Measurements from ENCODE around the gene MYMK.

MYMK gene

DNA sequence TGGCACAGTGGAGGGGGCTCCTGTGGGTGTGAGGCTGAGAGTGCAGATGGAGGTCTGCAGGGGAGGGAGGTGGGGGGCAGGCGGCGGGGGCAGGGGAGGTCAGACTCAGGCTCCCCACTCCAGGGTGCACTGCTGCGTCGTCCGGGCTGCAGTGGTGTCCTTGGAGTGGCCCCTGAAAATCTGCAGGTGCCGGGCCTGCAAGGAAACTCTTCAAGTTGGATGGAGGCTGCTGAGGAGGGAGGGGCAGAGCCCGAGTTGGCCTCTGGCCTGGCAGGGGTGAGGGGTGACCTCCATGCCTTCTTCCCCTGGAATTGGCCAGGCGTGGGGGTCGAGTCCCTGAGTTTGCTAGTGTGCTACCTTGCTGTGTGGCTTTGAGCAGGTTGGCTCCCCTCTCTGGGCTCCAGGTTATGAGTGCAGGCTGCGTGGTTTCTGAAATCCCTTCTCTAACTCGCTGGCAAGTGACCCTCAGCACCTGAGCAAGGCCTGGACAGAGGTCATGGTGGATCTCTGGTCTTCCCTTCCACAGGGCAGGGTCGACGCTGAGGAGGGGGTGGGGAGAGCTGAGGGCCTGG lies 10.6 kb upstream of the MYMK start:
- no peak for DNase-seq (ENCODE audit: low read depth)

GRCh38 chr9:133534346-133535291 lies 9.9 kb upstream of the MYMK start, which contains the start of gene ADAMTSL2:
Gene ADAMTSL2 (plus strand): TSS chr9:133534704. CDS start chr9:133536713, 2,009 bp downstream.
- DNase-seq (ENCODE audit: low read depth): peak; percentile 28

- no peak for DNase-seq (ENCODE audit: low read depth)
These were observed 9.1 kb upstream of the MYMK start for GRCh38 chr9:133533857-133534256.

GRCh38 chr9:133532937-133533668 lies 8.3 kb upstream of the MYMK start:
- no peak for DNase-seq (ENCODE audit: low read depth)

- DNase-seq (ENCODE audit: low read depth): no peak
These were observed 6.5 kb upstream of the MYMK start for GRCh38 chr9:133531293-133531692.

- DNase-seq (ENCODE audit: low read depth): no peak
These were observed 5.1 kb upstream of the MYMK start for GRCh38 chr9:133529874-133530273.

DNA sequence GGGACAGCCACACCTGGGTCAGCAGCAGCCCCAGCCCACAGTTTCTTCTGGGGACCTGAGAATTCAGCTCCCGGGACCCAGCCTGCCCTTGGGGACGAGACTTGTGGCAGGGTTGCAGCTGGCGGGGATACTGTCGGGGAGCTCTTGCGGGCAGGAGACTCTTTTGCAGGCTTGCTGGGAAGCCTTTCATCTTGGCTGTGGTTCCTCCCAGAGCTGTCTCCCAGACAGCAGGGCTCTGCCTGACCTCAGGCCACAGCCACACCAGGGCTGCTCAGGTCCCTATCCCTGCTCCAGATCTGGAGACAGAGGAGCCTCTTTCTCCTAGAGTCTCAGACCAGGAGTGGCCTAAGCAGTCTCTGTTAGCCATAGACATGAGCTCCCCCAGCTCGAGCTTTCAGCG lies 4.7 kb upstream of the MYMK start:
- DNase-seq (ENCODE audit: low read depth): no peak

- DNase-seq (ENCODE audit: low read depth): no peak
These were observed 4.1 kb upstream of the MYMK start for GRCh38 chr9:133528876-133529241.

DNA sequence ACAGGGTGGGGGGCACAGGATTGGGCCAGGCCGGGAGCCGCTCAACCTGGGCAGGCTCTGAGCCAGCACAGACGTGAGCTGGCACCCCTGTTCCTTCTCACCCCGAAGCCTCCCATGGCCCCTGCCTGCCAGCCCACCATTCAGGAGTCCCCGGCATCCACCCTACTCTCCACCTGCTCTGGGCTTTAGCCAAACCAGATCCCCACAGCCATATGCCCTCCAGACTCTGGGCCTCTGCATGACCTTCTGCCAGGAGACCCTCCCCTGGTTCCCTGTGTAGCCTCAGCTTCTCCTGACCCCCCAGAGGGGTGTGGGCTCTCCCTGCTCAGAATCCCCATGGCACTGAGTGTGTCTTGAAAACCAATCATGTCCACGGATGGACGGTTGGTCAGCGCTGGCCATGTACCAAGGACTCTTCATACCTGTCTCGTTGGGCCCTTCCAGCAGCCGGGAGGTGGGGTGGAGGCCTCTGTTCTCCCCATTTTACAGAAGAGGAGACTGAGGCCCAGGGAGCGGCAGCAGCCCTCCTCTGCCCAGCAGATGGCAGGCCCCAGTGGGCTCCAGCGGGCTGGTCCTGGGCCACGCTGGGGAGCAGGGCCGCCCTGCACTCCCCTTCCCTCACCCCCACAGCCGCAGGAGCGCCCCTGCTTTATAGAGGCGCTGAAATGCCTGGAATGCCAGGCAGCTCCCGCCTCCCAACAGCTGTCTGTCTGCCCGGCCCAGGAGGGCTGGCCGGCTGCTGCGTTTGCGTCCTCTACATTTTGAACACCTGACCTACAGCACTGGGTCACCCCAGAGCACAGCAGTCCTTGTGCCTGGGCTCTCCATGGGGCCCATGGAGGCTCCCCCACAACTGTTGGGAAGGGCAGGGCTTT lies 3.5 kb upstream of the MYMK start:
- no peak for DNase-seq (ENCODE audit: low read depth)

GRCh38 chr9:133527444-133527920 lies 2.7 kb upstream of the MYMK start:
- no peak for DNase-seq (ENCODE audit: low read depth)

GRCh38 chr9:133526721-133527321 lies 2.1 kb upstream of the MYMK start:
- DNase-seq (ENCODE audit: low read depth): no peak

DNA sequence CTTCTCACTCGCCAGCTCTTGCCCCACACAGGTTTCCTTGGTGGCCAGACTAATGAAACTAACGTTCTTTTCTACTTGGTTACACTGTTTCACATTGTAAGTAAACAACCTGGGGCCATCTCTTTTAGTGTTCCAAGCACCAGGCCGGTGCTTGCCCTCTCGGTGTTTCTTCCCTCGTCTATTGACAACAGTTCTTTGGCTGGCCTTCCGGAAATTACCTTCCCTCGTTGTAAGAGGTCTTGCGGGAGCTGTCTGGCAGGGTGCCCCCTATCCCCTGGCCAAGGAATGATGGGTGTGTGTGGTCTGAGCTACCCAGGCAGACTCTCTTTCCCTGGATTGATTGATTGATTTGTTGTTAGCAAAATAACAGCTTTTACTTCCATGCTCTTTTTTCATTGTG lies 918 bp upstream of the MYMK start:
- no peak for DNase-seq (ENCODE audit: low read depth)

- DNase-seq (ENCODE audit: low read depth): no peak
These were observed 613 bp downstream of the MYMK start for GRCh38 chr9:133524146-133524545.

GRCh38 chr9:133523106-133523505 lies 1.7 kb downstream of the MYMK start:
- no peak for DNase-seq (ENCODE audit: low read depth)

DNA sequence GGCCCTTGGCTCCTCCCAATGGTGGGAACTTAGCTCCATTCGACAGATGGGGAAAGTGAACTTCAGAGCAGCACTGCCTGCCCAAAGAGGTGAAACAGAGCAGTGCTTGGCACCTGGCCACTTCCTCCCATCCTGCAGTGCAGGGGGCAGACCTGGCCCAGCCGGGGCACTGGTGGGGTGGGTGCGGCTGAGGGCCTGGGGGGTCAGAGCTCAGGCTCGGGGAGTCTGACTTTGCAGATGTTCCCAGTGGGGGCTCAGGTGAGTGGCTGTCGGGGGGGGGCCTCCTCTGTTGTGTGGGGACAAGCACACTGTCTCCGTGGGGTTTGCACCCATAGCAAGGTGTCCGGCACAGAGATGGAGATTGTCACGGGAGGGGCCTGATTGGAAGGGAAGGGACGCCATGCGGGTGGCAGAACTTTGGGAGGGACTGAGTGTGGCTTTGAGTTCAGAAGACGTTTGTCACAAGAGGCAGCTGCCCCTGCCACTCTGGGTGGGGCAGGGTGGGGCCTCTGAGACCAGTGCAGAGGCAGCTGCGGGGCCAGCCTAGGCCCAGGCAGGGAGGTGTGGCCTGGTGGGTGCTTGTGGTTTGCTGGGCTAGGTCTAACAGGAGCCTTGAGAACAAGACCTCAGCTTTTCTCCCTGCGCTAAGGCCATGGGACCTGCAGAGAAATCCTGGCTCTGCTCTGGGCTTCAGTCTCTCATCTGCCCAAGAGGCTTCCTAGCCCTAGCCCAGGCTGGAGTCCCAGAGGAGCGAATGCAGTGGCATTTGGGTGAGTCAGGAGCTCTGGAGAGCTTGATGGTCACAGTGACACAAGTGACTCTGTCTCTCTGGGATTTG lies 2.5 kb downstream of the MYMK start:
- DNase-seq (ENCODE audit: low read depth): no peak

GRCh38 chr9:133521122-133522072 lies 3.4 kb downstream of the MYMK start:
- no peak for DNase-seq (ENCODE audit: low read depth)

GRCh38 chr9:133520121-133520835 lies 4.5 kb downstream of the MYMK start:
- no peak for DNase-seq (ENCODE audit: low read depth)

- DNase-seq (ENCODE audit: low read depth): no peak
These were observed 5.1 kb downstream of the MYMK start for GRCh38 chr9:133519693-133520092.
